Right forelimb (tissue), 1 donor: Measurements from ENCODE around the gene PKD1L1.
A peak's percentile ranks its signal among the peaks of the same experiment; 100 is the strongest.
"Not testable (repeated sequence)": the region's sequence is repeated elsewhere in the genome, so short reads cannot be mapped to it uniquely, and the experiment has no call there.

Experiments
- DNase-seq: peaks from one replicate; pipeline ENCODE4 v3.0.0-alpha.2; 2018

The PKD1L1 gene

DNA sequence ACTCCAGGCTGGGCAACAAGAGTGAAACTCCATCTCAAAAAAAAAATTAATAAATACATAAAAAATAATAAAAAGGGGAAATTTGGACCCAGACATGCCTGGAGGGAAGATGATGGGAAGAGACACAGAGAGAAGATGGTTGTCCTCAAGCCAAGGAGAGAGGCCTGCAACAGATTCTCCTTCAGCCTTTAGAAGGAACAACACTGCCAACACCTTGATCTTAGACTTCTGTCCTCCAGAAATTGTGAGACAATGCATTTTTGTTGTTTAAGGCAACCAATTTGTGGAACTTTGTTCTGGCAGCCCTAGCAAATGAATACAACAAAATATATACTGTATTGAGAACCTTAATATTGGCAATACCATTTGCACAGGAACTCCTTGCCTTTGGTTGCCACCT is 186.1 kb downstream of the PKD1L1 start:
- no peak for DNase-seq

DNA sequence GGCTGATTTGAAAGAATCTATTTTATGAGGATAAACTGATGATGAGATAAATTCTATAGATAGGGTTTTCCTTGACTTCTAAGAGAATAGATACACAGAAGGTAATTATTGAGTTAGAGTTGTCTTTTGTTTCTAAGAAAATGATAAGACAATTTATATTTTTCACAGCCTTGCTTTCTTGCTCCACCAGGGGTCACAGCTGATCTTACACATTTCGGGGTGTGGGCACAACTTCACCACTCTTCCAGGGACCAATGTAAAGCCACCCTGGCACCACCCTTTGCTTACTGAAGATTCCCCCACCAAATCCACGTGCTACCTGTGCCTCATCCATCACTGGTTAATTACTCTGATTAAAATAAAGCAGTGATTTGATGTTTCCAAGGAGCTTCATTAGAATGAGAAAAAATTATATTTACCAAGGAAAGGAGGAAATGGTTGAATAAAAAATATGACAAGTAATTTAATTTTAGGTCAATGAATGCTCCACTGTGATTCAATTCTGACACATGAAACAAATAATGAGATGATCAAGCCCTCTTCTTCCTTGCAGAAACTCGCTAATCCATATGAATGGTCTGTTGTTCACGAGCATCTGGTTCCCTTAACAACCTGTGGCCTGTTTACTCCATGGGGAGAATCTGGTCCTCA is 189.1 kb downstream of the PKD1L1 start:
- no peak for DNase-seq

DNA sequence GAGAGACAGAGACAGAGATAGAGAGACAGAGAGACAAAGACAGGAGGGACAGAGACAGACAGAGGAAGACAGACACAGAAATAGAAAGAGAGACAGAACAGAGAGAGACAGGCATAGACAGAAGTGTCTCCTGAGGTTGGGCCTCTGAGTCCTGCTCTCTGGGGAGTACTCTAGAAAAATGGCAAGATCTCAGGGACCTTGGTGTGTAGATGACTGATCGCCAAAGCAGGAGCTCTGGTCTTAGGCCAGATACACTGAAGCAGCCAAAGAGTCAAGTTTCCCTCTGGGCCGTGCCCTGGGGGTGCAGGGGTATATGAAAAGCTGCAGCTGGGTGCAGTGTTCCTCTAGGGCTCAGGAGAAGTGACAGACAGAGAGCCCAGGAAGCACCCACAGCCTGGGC is 189.7 kb downstream of the PKD1L1 start:
- DNase-seq = no peak

DNA sequence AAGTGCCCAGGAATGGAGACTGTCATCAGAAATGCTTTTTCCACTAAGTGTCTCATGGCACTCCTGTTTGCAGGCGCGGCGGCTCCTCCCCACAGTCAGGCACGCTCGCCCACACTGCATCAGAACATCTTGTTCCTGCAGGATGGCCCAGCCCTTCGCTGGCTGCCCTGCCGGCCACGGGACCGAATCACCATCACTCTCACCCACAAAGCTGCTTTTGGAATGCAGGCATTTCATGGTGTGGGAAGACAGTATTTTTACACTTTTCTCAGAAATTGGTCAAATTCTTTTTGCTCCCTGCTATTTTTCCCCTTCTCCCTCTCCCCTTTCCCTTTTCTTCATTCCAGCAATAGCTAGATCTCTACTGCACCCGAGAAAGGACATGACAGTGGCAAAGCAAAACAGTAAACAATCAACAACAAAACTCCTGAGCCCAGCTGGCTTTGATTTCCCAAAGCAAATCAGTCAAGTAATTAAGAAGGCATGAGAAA is 190.3 kb downstream of the PKD1L1 start:
- DNase-seq = peak; percentile 72

DNA sequence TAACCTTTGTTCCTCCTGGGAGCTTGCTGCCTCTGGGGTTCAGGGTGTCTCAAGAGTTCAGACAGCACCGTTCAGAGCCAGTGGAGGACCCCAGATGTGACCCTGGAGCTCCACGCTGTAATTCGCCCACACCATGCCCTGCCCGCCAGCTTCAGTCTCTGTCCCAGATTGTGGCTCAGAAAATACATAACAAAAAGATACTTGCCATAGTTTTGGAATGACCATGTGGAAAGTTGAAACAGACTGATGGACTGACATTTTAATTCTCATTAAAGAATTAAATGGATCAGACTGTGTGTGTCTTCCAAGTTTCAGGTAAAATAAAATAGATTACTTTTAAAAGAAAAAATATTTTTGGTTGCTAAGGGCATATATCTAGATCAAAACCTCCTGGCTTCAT is 191.6 kb downstream of the PKD1L1 start:
- DNase-seq = no peak

GRCh38 chr7:47755248-47755647 is 193.0 kb downstream of the PKD1L1 start:
- no peak for DNase-seq

- DNase-seq = not testable (repeated sequence)
These were observed 196.5 kb downstream of the PKD1L1 start for GRCh38 chr7:47751724-47752123.

DNA sequence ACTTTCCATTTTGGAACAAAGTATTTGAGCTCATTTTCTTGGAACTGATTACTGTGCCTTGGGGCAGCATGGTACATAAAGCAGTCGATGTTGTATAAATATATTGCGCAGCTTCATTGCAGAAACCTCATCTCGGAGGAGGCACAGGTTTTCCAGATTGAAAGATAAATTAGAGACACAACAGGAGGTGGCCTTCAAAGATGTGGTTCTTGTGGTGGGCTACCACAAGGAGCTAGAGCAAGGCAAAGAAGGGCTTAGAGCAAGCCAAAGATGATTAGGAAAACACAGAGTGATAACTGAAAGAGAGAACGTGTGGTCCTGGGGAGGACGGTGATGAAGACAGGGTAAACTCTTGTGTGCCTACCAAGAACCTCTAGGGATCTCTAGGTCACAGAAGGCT is 197.2 kb downstream of the PKD1L1 start:
- DNase-seq = no peak

GRCh38 chr7:47748041-47748440 is 200.2 kb downstream of the PKD1L1 start:
- no peak for DNase-seq

DNA sequence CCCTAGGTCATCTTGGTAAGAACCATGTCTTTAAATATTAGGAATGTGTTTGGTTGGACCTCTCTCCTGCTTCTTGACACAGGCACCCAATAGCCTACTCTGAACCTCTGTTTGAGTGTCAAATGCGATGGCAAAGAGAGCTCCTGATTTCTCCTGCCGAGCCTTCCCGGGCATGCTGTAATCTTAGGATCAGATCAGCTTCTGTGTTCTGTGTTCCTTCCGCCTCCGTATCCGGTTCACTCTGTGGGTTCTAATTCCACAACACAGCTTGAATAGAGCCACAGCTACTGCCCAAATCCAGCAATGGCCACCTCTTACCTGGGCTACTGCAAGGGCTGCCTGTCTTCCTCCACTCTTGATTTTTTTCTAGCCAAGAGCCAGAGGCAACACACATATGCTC is 201.1 kb downstream of the PKD1L1 start:
- DNase-seq = no peak

DNA sequence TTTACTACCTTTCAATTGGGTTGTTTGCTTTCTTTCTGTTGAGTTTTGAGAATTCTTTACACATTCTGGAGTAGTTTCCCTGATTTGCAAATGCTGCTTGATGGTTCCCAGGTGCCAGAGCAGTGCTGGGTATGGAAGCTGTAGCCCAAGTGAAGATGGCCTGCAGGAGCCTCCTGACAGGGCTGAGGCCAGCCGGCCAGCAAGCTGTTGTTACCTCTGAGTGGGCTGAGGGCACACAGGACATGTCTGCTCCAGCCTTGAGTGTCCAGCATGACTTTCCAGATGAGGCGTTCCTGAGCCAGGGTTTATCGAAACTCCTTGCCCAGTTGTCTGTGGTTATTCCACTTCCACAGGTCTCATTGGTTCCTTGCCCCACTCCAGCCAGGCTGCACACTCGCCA is 201.8 kb downstream of the PKD1L1 start:
- no peak for DNase-seq

- DNase-seq = no peak
These were observed 203.4 kb downstream of the PKD1L1 start for GRCh38 chr7:47744883-47745282.

GRCh38 chr7:47743965-47744591 is 204.2 kb downstream of the PKD1L1 start:
- DNase-seq = no peak

DNA sequence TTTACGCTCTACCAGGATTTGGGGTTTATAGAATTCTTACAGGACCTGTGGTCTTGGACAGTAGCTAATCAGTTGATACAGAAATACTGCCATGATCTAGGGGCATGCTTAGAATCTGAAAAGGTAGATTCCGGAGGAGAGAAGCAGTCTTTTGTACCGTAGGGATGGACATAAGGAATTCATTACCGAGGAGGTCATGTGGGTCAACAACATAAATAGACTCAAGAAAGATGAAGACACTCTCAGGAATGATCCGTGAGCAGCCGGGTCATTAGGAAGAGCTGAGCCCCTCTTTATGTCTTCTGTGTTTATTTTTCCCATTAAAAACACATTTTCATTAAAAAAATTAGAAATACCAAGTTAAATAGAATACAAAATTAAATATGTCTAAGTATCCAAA is 206.3 kb downstream of the PKD1L1 start:
- no peak for DNase-seq

DNA sequence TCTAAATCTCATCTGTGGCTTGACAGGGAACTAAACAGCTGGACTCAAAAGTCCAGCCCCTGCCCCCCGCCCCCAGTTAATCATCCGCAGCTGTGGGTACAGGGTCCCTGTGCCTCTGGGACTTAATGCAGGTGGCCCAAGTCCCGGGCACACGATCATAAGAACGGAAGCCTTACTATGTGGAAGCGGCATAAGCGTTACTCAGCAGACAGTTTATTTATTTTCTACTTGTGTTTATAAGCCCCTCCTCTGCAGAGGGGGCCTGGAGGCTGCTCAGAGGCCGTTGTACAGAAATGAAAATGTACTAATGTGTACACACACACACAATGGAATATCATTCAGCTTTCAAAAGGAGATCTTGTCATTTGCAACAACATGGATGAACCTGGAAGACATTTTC is 208.4 kb downstream of the PKD1L1 start:
- DNase-seq = no peak

- DNase-seq = no peak
These were observed 208.9 kb downstream of the PKD1L1 start for GRCh38 chr7:47739301-47739875.

GRCh38 chr7:47738563-47739166 is 209.6 kb downstream of the PKD1L1 start:
- no peak for DNase-seq

DNA sequence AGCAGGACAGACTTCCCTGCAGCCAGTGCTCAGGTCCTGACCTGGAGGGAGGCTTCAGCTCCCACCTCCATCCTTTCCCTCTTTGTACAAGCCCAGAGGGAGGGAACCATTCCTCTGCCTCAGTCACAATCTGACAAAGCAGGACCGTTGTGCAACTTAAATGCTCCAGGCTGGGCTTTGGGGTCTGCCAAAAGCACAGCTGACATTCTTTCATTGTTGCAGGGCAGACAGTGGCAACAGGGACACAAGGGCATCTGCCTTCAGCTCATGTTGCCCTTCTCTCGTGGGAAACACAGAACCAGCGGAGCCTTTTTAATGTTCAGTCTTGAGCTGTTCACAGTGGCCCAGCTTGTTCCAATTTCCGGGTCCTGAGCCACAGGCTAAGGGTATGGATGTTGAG is 210.7 kb downstream of the PKD1L1 start:
- DNase-seq = no peak

- DNase-seq = no peak
These were observed 212.6 kb downstream of the PKD1L1 start for GRCh38 chr7:47735431-47736345.

DNA sequence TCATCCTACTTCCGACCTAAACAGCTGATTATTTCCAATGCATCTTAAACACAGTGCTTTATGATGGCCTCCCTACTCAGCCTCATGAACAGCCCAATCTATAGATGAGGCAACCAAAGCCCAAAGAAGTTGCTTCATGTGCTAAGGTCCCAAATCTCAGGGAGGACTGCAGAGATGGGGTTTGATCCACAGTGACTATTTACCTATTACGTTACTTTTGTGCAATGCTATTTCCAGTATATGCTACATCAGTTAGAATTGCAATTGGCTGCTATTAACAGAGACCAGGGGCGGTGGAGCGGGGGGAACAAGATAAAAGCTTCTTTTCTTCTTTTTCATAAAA is 213.3 kb downstream of the PKD1L1 start:
- DNase-seq = no peak

DNA sequence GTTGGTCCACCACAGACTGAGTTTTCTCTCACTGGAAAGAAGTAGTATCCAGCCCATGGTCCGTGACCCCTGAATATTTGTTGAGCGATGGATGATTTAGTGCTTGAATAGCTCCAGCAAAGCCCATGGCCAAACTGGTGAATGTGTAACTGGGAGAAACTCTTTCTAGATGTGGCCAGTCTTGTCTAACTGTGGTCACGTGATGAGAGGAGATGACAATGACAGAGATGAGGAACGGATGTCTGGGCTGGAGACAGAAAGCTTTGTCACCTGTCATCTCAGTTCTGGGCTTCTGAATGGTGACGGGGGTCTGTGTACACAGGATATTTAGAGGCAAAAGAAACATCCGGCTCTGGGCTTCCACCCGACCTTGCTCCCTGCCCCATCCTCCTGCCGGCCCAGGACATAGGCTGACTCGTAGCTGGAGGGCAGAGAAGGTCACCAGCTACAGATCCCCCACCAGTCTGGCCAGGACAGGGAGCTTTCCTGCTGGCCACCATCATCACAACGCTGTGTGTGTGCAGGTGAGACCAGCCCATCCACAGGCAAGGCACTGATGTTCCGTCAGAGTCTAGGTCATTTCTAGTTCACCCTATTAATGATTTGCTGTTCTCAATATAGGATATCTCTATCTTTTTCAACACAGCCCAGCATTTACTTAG is 213.8 kb downstream of the PKD1L1 start:
- no peak for DNase-seq

DNA sequence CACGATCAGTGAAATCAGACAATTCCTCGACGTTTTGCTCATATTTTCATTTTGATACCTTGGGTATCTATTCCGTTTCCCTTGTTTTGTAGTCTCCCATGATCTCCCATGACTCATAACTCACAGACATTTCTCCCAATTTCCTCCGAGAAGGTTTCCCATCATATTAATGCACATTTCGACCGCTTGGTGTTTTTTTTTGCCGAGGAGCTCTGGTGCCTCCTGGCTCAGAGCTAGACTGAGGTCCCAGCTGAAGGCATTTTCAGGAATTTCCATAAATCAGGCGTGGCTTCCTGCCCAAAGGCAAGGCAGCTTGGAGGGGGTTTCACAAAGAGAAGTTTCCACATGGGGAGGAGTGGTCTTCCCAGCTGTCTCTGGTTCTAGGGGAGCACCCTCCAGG is 218.1 kb downstream of the PKD1L1 start:
- DNase-seq = no peak
